ENCODE data around the gene AUTS2. TPM values are rescaled to one million over a fixed set of nuclear protein-coding genes. Genes with fewer than 3 reads are reported as not detected.

AUTS2 gene
- total RNA-seq, 1 experiment from 2014 or later, result 256 TPM

DNA sequence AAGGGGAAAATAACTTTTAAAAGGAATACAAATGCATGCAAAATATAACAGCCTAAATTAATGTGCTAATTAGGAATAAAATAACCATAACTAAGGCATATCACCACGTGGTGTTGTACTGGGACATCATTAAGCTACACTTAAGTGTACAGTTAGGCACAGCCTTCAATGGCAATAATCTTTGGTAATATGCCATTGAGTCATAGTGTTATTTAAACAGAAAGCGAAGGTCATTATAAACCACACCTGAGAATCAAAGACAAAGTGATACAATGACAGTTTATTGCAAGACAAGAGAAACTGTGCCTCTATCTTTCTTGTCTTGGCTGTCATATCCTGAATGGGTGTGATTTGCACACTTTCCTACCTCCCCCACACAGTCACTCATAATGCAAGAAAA is 30.5 kb upstream of the AUTS2 start:
- H3K23ac ChIP-seq (ENCODE audit: insufficient read length, low read depth, low read length), result no peak overlapping the region
- H3K4me3 Mint-ChIP-seq, result no peak overlapping the region
- H2BK20ac ChIP-seq (ENCODE audit: low read depth, low read length, poor library complexity, severe bottlenecking), result no peak overlapping the region
- no peaks in the 10 kb centered on the region for H3K79me2 ChIP-seq (ENCODE audit: insufficient read depth, low read length)
- no peak overlapping the region for H3K27ac Mint-ChIP-seq
- H2BK5ac ChIP-seq (ENCODE audit: insufficient read length, low read length), result no peak overlapping the region
- no peaks in the 10 kb centered on the region for H3K9me3 ChIP-seq (ENCODE audit: control insufficient read depth, low read depth, low read length)
- H3K4me1 ChIP-seq (ENCODE audit: insufficient read depth, low read length), result no peaks in the 10 kb centered on the region
- peaks cover 0 to 3% of the 10 kb centered on the region in 2 experiments; a peak in 1 of 4 replicates for H3K4me1 Mint-ChIP-seq
- H4K20me1 ChIP-seq (ENCODE audit: control insufficient read depth, insufficient read depth, insufficient read length), result no peaks in the 10 kb centered on the region
- H2AFZ ChIP-seq (ENCODE audit: low read length), result no peak overlapping the region
- no peaks in the 10 kb centered on the region for H3K27me3 ChIP-seq (ENCODE audit: insufficient read depth, low read length)
- H2BK15ac ChIP-seq (ENCODE audit: low read depth, low read length), result no peak overlapping the region
- H3K56ac ChIP-seq (ENCODE audit: insufficient read length, low read depth, low read length), result no peak overlapping the region
- H4K5ac ChIP-seq (ENCODE audit: insufficient read length, low read depth, low read length), result no peak overlapping the region
- no peak overlapping the region for H2AK5ac ChIP-seq (ENCODE audit: insufficient read length, low read length)
- H3K18ac ChIP-seq (ENCODE audit: insufficient read length, low read depth, low read length), result no peak overlapping the region
- H3K23me2 ChIP-seq (ENCODE audit: insufficient read length, low read depth, low read length, poor library complexity, severe bottlenecking), result no peaks in the 10 kb centered on the region
- H4K91ac ChIP-seq (ENCODE audit: insufficient read length, low read depth, low read length), result no peak overlapping the region
- no peaks in the 10 kb centered on the region; a peak in 1 of 5 replicates for H3K9me3 Mint-ChIP-seq
- no peak overlapping the region for H3T11ph ChIP-seq (ENCODE audit: low read length)
- no peaks in the 10 kb centered on the region for H3K36me3 Mint-ChIP-seq (ENCODE audit: insufficient read depth in 1 of 3, low read depth in 3 of 3)
- H4K8ac ChIP-seq (replicated peaks; ENCODE audit: insufficient read length, low read depth, low read length), result no peak overlapping the region
- no peak overlapping the region for H3K27ac ChIP-seq (ENCODE audit: insufficient read length, low read depth, low read length)
- no peak overlapping the region for H3K14ac ChIP-seq (ENCODE audit: insufficient read depth, low read length)
- no peak overlapping the region for H2BK120ac ChIP-seq (ENCODE audit: low read depth, low read length, poor library complexity, severe bottlenecking)
- H3K4ac ChIP-seq (ENCODE audit: low read depth, low read length), result no peak overlapping the region
- no CpG with 5 or more reads among the region's 2 CpGs for WGBS (ENCODE audit: extremely low coverage, insufficient read length, low lambda C conversion rate)
- H3K4me2 ChIP-seq (ENCODE audit: insufficient read depth, insufficient read length, low read length), result no peak overlapping the region
- H3K9ac ChIP-seq (ENCODE audit: extremely low read depth, insufficient read length, low read length), result no peak overlapping the region
- no peak for DNase-seq
- H2BK12ac ChIP-seq (ENCODE audit: insufficient read length, low read depth, low read length), result no peak overlapping the region
- TF ChIP-seq, protein P1, sequence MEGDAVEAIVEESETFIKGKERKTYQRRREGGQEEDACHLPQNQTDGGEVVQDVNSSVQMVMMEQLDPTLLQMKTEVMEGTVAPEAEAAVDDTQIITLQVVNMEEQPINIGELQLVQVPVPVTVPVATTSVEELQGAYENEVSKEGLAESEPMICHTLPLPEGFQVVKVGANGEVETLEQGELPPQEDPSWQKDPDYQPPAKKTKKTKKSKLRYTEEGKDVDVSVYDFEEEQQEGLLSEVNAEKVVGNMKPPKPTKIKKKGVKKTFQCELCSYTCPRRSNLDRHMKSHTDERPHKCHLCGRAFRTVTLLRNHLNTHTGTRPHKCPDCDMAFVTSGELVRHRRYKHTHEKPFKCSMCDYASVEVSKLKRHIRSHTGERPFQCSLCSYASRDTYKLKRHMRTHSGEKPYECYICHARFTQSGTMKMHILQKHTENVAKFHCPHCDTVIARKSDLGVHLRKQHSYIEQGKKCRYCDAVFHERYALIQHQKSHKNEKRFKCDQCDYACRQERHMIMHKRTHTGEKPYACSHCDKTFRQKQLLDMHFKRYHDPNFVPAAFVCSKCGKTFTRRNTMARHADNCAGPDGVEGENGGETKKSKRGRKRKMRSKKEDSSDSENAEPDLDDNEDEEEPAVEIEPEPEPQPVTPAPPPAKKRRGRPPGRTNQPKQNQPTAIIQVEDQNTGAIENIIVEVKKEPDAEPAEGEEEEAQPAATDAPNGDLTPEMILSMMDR (conservative IDR thresholded peaks at IDR 0.05), result no peak
- no peaks in the 10 kb centered on the region for H3K79me1 ChIP-seq (ENCODE audit: insufficient read depth, low read depth, low read length, poor library complexity, severe bottlenecking)
- peaks cover 9% of the 10 kb centered on the region; the same call in 1 of the 2 replicates for H3K27me3 Mint-ChIP-seq (ENCODE audit: low read depth)

All from H9 (cell line).